Bronchial epithelial cell (primary cell): ENCODE results near the gene RASSF3. TPM values are rescaled to one million over a fixed set of nuclear protein-coding genes. Genes with fewer than 3 reads are reported as not detected.

Experiments used
- DNase-seq: peaks from one replicate; pipeline ENCODE4 v3.0.0-alpha.2; 2010; ENCODE audit warnings: low read depth
- FAIRE-seq: peaks from 2 replicates; lab custom pipeline; 2011; peaks lifted over from hg19 to GRCh38; lab: Jason Lieb, UNC
- H3K27me3 ChIP-seq: 2 replicates; pipeline ENCODE4 v1.5.1; 2011; ENCODE audit warnings: low read length; ENCODE audit not compliant: control insufficient read depth, insufficient read depth
- H3K36me3 ChIP-seq: 2 replicates; pipeline ENCODE4 v1.5.1; 2011; ENCODE audit warnings: low read length; ENCODE audit not compliant: control insufficient read depth, insufficient read depth
- H3K4me3 ChIP-seq: 2 replicates; pipeline ENCODE4 v1.5.1; 2011; ENCODE audit warnings: mild to moderate bottlenecking, low read depth, low read length, control low read depth
- total RNA-seq: library from RNA; depleted of rRNA; stranded (reverse); fragments of >200 nt; gene quantifications from 2 replicates; pipeline ENCODE4 v1.2.1, GENCODE V29; 2014
- TF ChIP-seq, protein P1 (sequence below): IDR thresholded peaks from 2 replicates; pipeline ENCODE4 v1.5.1; 2011; ENCODE audit warnings: mild to moderate bottlenecking, moderate library complexity, low read length, control low read depth, inconsistent platforms; ENCODE audit not compliant: insufficient read depth, severe bottlenecking

RASSF3 gene
- total RNA-seq, 1 donor from 2014 or later = 9.7 TPM

DNA sequence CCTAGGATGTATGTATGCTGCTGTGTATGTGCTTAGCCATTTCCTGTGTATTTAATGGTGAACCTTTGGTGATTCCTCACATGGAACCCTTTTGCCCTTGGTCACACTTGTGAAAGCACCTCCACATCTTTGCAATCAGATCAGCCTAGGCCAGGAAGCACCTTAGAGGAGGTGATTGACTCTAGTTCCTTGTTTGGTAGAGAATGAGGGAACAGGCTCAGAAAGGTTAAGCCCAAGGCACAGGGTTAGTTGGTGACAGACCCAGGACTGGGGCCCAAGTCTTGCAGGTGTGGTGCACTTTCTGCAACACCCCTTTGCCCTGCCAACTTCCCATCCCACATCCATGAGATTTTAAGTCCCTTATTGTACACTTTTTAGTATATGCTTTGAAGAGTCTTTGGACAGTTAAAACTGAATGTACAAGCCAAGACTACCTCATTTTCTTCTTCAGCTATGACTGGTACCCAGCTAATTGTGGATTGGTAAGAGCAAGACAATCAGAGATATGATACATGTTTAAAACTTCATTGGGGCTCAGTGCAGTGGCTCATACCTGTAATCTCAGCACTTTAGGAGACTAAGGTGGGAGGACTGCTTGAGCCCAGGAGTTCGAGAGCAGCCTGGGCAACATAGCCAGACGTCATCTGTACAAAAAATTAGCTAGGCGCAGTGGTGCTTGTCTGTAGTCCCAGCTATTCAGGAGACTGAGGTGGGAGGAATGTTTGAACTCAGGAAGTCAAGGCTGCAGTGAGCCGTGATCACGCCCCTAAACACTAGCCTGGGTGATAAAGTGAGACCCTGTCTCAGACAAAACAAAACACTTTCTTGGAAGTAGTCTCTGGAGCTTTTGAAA lies 71.1 kb downstream of the RASSF3 start:
- DNase-seq = no peak

DNA sequence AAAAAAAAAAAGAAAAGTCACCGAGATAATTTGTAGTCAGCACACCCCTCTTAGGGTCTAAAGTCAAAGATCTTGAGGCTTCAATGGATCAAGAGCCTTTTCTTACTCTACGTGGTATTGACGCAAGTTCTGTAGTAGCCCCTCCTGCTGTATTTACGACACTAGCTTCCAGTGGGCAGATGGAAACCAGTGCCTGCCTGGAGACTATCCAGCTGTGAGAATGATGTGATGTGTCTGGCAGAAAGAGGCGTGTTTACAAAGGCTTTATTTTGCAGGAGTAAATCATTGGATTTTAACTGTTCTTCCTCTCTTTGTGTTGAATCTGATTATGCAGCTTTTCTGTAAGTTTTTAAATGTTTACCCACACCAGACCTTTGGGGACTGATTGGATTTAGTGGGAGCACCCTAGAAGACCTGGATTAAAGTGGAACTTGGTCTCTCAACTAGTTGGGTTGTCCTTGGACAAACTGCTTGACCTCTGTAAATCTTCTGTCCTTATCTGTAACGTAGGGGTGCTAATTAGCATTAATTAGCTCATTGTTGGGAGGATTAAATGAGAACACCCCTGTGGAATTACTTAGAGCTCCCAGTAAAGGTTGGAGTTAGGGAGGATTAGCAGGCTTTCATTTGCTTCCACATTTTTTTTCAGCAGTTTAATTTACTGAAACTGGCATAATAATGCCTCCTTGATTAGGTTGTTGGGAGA lies 72.4 kb downstream of the RASSF3 start:
- Histone ChIP-seq H3K4me3 (no peak overlapping the region), H3K27me3 (no peaks in the 10 kb centered on the region), H3K36me3 (peaks cover 3% of the 10 kb centered on the region)
- no peak for FAIRE-seq
- TF ChIP-seq, protein P1, sequence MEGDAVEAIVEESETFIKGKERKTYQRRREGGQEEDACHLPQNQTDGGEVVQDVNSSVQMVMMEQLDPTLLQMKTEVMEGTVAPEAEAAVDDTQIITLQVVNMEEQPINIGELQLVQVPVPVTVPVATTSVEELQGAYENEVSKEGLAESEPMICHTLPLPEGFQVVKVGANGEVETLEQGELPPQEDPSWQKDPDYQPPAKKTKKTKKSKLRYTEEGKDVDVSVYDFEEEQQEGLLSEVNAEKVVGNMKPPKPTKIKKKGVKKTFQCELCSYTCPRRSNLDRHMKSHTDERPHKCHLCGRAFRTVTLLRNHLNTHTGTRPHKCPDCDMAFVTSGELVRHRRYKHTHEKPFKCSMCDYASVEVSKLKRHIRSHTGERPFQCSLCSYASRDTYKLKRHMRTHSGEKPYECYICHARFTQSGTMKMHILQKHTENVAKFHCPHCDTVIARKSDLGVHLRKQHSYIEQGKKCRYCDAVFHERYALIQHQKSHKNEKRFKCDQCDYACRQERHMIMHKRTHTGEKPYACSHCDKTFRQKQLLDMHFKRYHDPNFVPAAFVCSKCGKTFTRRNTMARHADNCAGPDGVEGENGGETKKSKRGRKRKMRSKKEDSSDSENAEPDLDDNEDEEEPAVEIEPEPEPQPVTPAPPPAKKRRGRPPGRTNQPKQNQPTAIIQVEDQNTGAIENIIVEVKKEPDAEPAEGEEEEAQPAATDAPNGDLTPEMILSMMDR = no peak
- no peak for DNase-seq

More for the DNA sequence above, 71.1 kb downstream of the RASSF3 start:
- H3K36me3 ChIP-seq = peaks cover 3% of the 10 kb centered on the region
- H3K27me3 ChIP-seq = no peaks in the 10 kb centered on the region
- TF ChIP-seq, protein P1 = no peak
- no peak for FAIRE-seq
- no peak overlapping the region for H3K4me3 ChIP-seq

DNA sequence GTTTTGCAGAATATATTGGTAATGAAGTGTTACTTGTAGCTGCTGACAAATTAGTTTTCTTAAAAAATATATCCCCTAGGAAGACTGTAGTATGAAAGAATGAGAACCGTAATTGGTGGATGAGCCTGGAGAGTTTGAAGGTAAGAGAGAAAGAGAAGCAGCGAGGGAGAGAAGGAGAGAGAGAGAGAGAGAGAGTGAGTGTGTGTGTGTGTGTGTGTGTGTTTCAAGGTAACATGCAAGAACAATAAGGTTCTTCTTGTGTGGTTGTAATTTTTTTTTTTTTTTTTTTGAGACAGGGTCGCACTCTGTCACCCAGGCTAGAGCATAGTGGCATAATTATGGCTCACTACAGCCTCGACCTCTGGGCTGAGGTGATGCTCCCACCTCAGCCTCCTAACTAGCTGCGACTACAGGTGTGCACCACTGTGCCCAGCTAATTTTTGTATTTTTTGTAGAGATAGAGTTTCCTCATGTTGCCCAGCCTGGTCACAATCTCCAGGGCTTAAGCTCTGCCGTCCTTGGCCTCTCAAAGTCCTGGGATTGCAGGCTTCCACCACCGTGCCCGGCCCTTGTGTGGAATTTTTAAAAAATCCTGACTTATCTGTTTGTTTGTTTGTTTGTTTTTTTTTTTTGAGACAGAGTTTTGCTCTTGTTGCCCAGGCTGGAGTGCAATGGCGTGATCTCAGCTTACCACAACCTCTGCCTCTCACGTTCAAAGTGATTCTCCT lies 73.7 kb downstream of the RASSF3 start:
- H3K27me3 ChIP-seq = no peaks in the 10 kb centered on the region
- no peak overlapping the region for H3K4me3 ChIP-seq
- FAIRE-seq = no peak
- TF ChIP-seq, protein P1 = no peak
- no peak for DNase-seq
- peaks cover 3% of the 10 kb centered on the region for H3K36me3 ChIP-seq

DNA sequence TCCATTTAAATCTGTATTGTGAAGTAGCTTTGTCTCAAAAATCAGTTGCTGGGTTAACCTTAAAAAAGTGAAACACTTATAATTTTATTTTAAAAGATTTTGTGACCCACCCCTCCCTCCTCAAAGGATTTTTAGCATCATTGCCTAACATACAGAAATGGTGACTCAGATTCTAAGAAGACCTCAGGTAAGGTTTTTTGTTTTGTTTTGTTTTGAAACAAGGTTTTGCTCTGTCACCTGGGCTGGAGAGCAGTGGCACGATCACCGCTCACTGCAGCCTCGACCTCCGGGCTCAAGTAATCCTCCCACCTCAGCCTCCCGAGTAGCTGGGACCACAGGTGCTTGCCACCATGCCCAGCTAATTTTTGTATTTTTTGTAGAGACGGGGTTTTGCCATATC lies 74.8 kb downstream of the RASSF3 start:
- no peak for FAIRE-seq
- no peak overlapping the region for H3K4me3 ChIP-seq
- TF ChIP-seq, protein P1 = no peak
- peaks cover 3% of the 10 kb centered on the region for H3K36me3 ChIP-seq
- DNase-seq = no peak
- no peaks in the 10 kb centered on the region for H3K27me3 ChIP-seq

DNA sequence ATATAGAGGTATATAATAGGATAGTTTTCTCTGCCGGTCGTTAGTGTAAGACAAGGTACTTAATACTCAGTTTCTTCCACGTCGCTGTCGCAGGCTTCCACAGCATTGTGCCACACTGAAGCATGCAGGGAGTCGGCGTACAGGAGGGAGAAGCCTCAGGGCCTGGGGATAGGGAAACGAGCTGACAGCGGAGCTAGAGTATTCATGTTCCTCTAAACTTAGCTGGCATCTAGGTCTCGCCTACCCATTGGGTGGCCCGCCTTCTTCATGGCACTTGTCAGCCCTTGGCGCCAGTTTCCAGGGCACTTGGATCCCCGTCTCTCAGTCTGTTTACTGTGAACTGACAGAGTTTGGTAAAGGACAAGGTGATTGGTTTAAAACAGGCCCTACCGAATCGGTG lies 75.3 kb downstream of the RASSF3 start:
- H3K36me3 ChIP-seq = peaks cover 3% of the 10 kb centered on the region
- FAIRE-seq = no peak
- no peak for DNase-seq
- H3K4me3 ChIP-seq = no peak overlapping the region
- H3K27me3 ChIP-seq = no peaks in the 10 kb centered on the region
- TF ChIP-seq, protein P1 = no peak
